Left colon (tissue), 2 donors: ENCODE data around the gene ODF4. TPM values are rescaled to one million over a fixed set of nuclear protein-coding genes. Genes with fewer than 3 reads are reported as not detected.
"Not testable (repeated sequence)": the region's sequence is repeated elsewhere in the genome, so short reads cannot be mapped to it uniquely, and the experiment has no call there.

Experiments
- ATAC-seq: fragments of 200-7000 bp; cut with Tn5 transposase; one replicate; pipeline ENCODE4 v1.9.1; 2020; ENCODE audit warnings: mild to moderate bottlenecking, moderate library complexity
- DNase-seq, 2 donors: peaks; one replicate each; pipeline ENCODE4 v3.0.0-alpha.2; 2020
- intact Hi-C, 2 donors: fragments of 100-400 bp; cut with DNase I in 1 of 2; cut with micrococcal nuclease in 1 of 2; formaldehyde crosslinking; loops; one replicate each; pipeline versions ENCODE4 v1.11.2 to v1.14.0; 2022; cut with DNase I, micrococcal nuclease
- total RNA-seq, 2 donors: library from RNA; stranded (reverse); fragmentation: NEBNext Ultra II Directional; extraction: Animal tissue kit (Norgen Biotek cat#: 25700); gene quantifications; one replicate each; pipeline ENCODE4 v1.2.1, GENCODE V29; 2021
- donor health status: DM: no; HTN: no; CAD: no.
- donor health status: DM: yes; HTN: yes; CAD: no.

ODF4 gene
- total RNA-seq, 2 donors from 2014 or later, result not detected

- no peak for ATAC-seq
- intact Hi-C loops, result no loop called here
- no peak for DNase-seq
Observed at GRCh38 chr17:8322061-8322460, 17.6 kb upstream of the ODF4 start.

- ATAC-seq (no peak), DNase-seq (no peak)
- intact Hi-C loops, result no loop called here
Observed at GRCh38 chr17:8324132-8324531, 15.5 kb upstream of the ODF4 start.

GRCh38 chr17:8324923-8325322 is 14.7 kb upstream of the ODF4 start:
- no peak for DNase-seq
- intact Hi-C loops, result no loop called here
- ATAC-seq, result no peak

DNA sequence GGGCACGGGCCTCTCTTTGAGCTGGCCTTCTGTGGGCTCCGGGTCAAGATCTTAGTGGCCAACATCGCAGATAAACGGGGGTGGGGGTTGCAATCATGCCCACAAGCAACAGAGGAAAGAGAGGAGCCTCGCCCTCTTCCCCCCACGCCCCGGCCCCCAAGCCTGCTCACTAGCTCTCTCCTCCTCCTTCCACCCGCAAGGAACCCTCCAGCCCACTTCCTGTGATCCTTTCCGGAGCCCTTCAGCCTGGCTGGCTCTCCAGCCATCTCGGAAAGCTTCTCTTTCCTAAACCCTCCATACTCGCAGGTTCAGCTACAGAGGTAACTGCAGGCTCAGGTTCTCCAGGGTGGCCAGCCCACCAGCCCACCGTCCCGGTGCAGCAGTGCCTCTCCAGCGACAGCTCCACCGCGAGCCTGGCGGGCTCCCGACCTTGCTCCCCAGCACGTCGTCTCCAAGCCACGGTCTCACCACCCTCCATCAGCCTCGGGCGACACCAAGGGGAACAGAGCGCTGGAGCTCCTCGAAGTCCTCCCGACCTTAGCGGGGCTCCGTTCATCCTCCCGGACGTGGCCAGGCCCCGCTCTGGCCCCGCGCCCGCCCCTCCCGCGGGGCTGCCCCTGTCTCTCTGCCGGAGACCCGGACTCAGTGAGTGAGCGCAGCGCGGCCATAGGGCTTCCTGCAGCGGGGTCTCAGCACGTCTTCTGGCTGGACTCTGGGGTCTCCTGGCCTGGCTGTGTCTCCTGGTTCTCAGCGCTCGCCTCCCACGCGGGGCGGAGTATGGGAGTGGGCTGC is 12.9 kb upstream of the ODF4 start:
- peak in 1 of 2 donors; percentile 25 for DNase-seq
- intact Hi-C loops, result no loop called here
- peak; percentile 35 for ATAC-seq

DNA sequence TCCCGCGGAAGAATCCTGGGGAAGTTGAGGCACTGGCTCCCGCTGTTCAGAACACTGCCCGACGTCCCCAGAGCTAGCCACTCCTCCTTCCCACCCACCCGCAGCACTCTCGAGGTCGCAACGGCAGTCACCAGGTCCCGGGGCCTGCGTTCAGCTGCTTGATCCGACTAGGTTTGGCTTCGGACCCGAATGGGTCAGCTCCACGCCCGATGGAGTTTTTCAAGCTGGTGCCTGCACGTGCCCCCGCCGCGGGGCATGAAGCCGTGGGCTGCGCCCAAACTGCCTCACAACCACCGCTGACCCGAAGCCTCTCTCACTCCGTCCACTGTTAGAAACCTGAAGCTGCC is 12.4 kb upstream of the ODF4 start:
- DNase-seq (no peak), ATAC-seq (no peak)
- intact Hi-C loops, result no loop called here

DNA sequence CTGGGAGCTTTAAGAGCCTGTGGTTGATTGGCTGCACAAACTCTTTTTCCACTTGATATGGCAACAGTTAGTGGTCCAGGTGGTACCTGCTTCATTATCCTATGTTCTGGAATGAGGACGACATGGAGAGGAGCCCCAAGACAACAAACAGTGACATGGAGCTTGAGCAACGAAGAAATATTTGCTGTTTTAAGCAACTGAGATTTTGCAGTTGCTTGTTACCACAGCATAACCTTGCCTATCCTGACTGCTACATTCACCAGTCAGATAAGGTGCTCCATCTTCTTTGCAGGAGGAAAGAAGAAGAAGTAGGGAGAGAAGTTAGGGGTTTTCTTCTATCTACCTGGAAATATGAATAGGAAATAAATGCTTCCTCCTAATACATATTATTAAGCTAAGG is 7.5 kb upstream of the ODF4 start:
- intact Hi-C loops, result no loop called here
- ATAC-seq (no peak), DNase-seq (no peak)

- intact Hi-C loops, result no loop called here
- no peak for DNase-seq
Observed at GRCh38 chr17:8332688-8333087, 7.0 kb upstream of the ODF4 start.

DNA sequence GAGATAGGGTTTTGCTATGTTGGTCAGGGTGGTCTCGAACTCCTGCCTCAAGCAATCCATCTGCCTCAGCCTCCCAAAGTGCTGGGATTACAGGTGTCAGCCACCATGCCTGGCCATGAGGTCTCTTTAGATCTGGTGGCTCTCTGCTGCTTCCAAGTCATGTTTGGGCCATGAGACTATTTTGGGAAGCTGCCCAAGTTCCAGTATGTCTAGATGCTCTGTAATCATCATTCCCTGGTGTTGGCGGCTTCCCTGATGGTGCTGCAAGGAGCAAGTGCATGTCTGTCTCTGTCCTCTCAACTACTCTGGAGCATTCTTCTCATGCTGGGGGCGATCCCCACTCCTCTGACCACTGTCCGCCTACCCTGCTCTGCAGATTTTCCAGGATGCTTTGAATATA is 6.4 kb upstream of the ODF4 start:
- intact Hi-C loops, result no loop called here
- no peak for ATAC-seq
- no peak for DNase-seq

More at GRCh38 chr17:8332688-8333087, 7.0 kb upstream of the ODF4 start:
- no peak for ATAC-seq

GRCh38 chr17:8337802-8338752 is 1.6 kb upstream of the ODF4 start:
- intact Hi-C loops, result no loop called here
- ATAC-seq (no peak), DNase-seq (no peak)

DNA sequence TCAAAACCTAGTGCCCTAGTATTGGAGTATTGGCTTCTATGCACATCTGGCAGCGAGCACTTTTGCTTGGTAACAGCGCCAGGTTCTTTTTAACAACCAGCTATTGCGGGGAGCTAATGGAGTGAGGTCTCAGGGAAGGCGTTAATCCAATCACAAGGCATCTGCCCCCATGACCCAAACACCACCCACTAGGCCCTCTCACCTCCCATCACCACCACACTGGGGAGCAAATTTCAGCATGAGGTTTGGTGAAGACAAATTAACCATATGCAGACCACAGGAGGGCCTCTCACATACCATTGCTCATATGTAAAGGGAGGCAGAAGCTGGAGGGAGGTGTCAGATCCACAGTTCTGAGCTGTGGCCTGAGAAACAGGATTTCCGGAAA is 893 bp upstream of the ODF4 start:
- no peak for ATAC-seq
- intact Hi-C loops, result no loop called here

DNA sequence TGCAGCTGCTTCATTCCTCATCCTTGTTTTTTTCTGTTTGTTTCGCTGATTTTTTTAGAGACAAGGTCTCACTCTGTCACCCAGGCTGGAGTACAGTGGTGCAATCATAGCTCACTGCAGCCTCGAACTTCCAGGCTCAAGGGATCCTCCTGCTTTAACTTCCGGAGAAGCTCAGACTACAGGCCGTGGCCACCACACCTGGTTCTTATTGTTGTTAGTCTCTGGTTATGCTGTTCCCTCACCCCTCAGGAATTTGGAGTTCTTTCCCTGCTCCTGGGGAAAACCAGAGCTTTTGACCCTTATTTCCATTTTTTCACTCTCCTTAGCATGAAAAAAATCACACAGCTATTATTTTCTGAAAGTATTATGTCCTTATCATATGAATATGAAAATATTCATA is 1.8 kb downstream of the ODF4 start:
- ATAC-seq (no peak), DNase-seq (no peak)
- intact Hi-C loops, result no loop called here

More for the DNA sequence above, 893 bp upstream of the ODF4 start:
- no peak for DNase-seq

GRCh38 chr17:8345052-8345690 is 5.5 kb downstream of the ODF4 start:
- intact Hi-C loops, result no loop called here
- DNase-seq, result no peak
- no peak for ATAC-seq

DNA sequence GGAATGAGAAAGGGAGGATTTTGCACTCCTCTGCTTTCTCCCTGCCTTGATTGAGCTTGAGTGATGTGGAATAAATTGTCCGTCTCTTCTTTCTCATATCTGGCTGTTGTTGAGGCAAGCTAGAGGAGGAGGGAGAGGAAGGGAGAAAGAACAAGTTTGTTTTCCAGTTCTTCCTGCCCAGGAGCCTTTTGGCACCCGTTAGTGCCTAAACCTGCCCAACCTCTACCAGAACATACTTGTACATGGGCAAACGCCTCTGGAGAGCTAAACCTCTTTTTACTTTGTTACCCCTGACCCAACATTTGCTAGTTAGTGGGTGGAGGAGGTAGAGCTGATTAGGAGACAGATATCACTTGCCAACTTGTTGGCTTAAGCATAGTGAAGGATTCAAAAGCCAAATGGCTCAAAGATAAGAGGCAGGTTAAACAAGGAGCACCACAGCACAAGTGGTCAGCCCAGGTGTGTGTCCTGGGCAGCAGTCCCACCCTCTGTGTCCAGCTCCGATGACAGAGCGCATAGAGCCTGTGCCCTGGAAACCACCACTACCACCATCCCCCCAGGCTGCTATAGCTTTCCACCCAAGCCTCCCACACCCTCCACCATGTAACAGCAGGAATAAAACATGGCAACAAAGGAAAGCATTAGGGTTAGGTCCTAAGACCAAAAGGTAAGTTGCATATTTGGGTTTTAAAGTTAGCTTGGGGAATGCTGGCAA is 6.5 kb downstream of the ODF4 start:
- ATAC-seq (no peak), DNase-seq (no peak)
- intact Hi-C loops, result no loop called here

GRCh38 chr17:8347001-8347400 is 7.4 kb downstream of the ODF4 start:
- DNase-seq, intact Hi-C loops, ATAC-seq: not testable (repeated sequence)

DNA sequence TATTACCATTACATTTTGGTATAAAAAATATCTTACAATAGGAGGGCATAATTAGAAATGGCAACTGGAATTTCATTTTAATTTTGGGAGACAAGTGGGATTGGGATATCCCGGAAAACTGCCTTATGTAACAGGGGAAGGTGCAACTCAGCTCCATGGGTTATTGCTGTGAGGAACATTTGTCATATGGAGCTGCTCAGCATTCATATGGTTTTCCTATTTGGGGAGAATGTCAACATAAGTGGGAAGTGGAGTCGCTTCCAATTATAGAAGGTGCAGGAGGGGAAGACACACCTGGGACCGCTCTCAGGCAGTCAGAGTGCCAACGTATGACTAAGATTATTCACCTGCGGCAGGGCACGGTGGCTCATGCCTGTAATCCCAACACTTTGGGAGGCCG is 10.7 kb downstream of the ODF4 start:
- ATAC-seq (no peak), DNase-seq (no peak)
- intact Hi-C loops, result no loop called here

DNA sequence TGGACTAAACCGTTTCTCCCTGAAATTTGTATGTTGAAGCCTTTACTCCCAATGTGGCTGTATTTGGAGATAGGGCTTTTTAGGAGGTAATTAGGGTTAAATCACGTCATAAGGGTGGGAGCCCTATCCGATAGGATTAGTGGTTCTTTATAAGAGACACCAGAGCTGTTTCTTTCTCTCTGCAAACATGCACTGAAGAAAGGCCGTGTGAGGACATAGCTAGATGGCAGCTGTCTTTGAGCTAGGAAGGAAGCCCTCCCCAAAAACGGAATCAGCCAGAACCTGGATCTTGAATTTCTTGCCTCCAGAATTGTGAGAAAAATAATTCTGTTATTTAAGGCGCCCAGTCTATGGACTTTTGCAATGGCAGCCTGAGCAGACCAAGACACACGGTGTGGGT is 14.1 kb downstream of the ODF4 start:
- no peak for DNase-seq
- ATAC-seq, result no peak
- intact Hi-C loops, result no loop called here

GRCh38 chr17:8354236-8354635 is 14.6 kb downstream of the ODF4 start:
- no peak for DNase-seq
- intact Hi-C loops, result no loop called here
- ATAC-seq, result no peak

DNA sequence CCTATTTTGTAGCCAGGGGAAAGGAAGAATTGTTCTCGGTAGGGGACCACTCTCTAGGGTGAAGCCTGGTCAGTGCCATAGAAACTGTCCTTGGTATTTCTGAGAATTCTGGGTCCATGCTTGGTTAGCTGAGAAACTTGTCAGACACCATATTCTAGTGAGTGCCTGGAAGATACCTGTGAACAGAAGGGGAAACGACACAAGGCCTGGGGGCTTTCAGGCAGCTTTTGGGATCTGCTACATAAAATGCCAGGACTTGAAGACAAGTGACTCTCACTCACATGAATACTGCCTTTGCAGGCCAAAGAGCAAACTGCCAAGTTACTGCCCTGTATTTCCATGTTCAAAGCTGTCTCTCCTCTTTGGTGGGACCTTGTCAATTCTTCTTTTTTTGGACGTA is 18.3 kb downstream of the ODF4 start:
- intact Hi-C loops, result no loop called here
- no peak for ATAC-seq
- no peak for DNase-seq

DNA sequence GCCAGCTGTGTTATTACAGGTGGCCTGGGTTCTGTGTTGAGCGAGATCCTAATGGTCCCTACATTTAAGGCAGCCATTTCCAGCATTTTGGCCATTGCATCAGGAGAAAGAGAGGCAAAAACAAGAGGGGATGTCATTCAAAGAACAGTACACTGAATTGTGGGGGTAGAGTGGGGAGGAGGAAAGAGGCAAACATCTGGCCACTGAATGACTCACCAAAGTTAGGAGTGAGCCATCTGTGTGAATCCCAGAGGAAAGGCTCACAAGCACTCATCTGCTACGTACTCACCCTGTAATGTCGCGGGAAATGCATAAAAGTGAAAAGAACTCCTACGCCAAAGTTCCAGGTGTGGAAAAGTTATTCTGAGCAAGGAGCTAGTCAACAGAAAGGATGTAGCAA is 20.1 kb downstream of the ODF4 start:
- DNase-seq, result no peak
- no peak for ATAC-seq
- intact Hi-C loops, result no loop called here
